SKM-1 (cell line): ENCODE data around the gene ICOS.

Experiments
- DNase-seq: peaks from one replicate; lab custom pipeline; 2025; ENCODE audit not compliant: unreplicated experiment; lab: John Stamatoyannopoulos, UW

Gene ICOS

DNA sequence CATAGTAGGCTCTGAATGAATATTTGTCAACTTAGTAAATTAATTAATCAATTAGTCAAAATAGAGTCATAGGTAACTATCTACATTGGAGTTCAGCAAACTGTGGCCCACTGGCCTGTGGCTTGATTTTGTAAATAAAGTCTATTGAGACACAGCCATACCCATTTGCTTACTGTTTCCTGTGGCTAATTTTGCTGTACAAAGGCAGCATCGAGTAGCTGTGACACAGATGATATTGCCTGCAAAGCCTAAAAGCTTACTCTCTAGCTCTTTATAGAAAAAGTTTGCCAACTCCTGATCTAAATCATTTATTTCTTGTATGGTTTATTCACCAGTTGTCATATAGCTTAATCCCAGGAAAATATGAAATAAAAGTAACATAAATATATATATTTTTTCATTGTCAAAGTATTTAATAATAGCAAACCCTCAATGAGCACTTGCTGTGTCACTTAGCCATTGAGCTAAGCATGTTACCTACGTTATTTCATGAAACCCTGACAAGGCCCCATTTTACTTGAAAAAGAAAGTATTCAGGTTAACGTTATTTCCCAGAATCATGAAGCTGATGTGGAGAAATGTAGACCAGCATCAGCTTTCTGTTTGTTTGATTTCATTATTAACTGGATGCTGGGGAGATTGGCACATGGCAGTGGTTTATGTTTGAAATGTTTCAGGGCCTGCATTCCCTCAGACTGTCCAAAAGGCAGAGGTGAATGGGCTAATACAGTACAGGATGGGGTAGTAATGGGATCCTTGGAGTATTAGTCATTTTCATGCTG, 69.6 kb downstream of the ICOS start:
- DNase-seq, result no peak

- no peak for DNase-seq
These were observed 71.8 kb downstream of the ICOS start for GRCh38 chr2:204008352-204008751.

- DNase-seq, result no peak
These were observed 74.3 kb downstream of the ICOS start for GRCh38 chr2:204010628-204011560.
